ENCODE measurements around the gene CCDC34. TPM values are rescaled to one million over a fixed set of nuclear protein-coding genes. Genes with fewer than 3 reads are reported as not detected.

The CCDC34 gene
- total RNA-seq: 7.8 and 9.5 TPM in 2 replicates

GRCh38 chr11:27362749-27363575, at the start of gene CCDC34:
Gene CCDC34, minus strand, starts transcription at chr11:27363215. Its CDS starts 21 bp downstream, at chr11:27363194.
- intact Hi-C loops (cut with micrococcal nuclease): loop anchor here (1.0 kb wide), 4 partner anchors 109 to 745 kb away; partner anchors contain the start of genes KIF18A, LGR4 and METTL15

GRCh38 chr11:27412192-27412691, 49.2 kb upstream of the CCDC34 start:
- intact Hi-C loops (cut with micrococcal nuclease): loop anchor here (10.0 kb wide), 1 partner anchor 63 kb away; the partner anchor contains the start of gene LGR4

- intact Hi-C loops (cut with micrococcal nuclease): loop anchor here (10.0 kb wide), 1 partner anchor 63 kb away; the partner anchor contains the start of gene LGR4
Measured at GRCh38 chr11:27411328-27411727, 48.3 kb upstream of the CCDC34 start.

GRCh38 chr11:27410272-27410671, 47.3 kb upstream of the CCDC34 start:
- intact Hi-C loops (cut with micrococcal nuclease): loop anchor here (10.0 kb wide), 1 partner anchor 65 kb away; the partner anchor contains the start of gene LGR4

- intact Hi-C loops (cut with micrococcal nuclease): loop anchor here (10.0 kb wide), 1 partner anchor 65 kb away; the partner anchor contains the start of gene LGR4
Measured at GRCh38 chr11:27409742-27410141, 46.7 kb upstream of the CCDC34 start.

- intact Hi-C loops (cut with micrococcal nuclease): no loop called here
Measured at GRCh38 chr11:27409049-27409448, 46.0 kb upstream of the CCDC34 start.

GRCh38 chr11:27408246-27408800, 45.3 kb upstream of the CCDC34 start:
- intact Hi-C loops (cut with micrococcal nuclease): no loop called here

- intact Hi-C loops (cut with micrococcal nuclease): no loop called here
Measured at GRCh38 chr11:27406498-27407354, 43.7 kb upstream of the CCDC34 start.

- intact Hi-C loops (cut with micrococcal nuclease): no loop called here
Measured at GRCh38 chr11:27405134-27405533, 42.1 kb upstream of the CCDC34 start.

- intact Hi-C loops (cut with micrococcal nuclease): no loop called here
Measured at GRCh38 chr11:27404427-27404826, 41.4 kb upstream of the CCDC34 start.

- intact Hi-C loops (cut with micrococcal nuclease): no loop called here
Measured at GRCh38 chr11:27403195-27403594, 40.2 kb upstream of the CCDC34 start.

GRCh38 chr11:27402450-27402849, 39.4 kb upstream of the CCDC34 start:
- intact Hi-C loops (cut with micrococcal nuclease): no loop called here

- intact Hi-C loops (cut with micrococcal nuclease): no loop called here
Measured at GRCh38 chr11:27401833-27402316, 38.9 kb upstream of the CCDC34 start.

GRCh38 chr11:27401280-27401832, 38.3 kb upstream of the CCDC34 start:
- intact Hi-C loops (cut with micrococcal nuclease): no loop called here

- intact Hi-C loops (cut with micrococcal nuclease): no loop called here
Measured at GRCh38 chr11:27398400-27398770, 35.4 kb upstream of the CCDC34 start.

GRCh38 chr11:27397624-27398399, 34.8 kb upstream of the CCDC34 start:
- intact Hi-C loops (cut with micrococcal nuclease): no loop called here

GRCh38 chr11:27396259-27396839, 33.3 kb upstream of the CCDC34 start:
- intact Hi-C loops (cut with micrococcal nuclease): no loop called here

GRCh38 chr11:27395556-27396258, 32.7 kb upstream of the CCDC34 start:
- intact Hi-C loops (cut with micrococcal nuclease): no loop called here

- intact Hi-C loops (cut with micrococcal nuclease): no loop called here
Measured at GRCh38 chr11:27394781-27395228, 31.8 kb upstream of the CCDC34 start.
